ENCODE measurements around the gene IL1B.

IL1B gene

DNA sequence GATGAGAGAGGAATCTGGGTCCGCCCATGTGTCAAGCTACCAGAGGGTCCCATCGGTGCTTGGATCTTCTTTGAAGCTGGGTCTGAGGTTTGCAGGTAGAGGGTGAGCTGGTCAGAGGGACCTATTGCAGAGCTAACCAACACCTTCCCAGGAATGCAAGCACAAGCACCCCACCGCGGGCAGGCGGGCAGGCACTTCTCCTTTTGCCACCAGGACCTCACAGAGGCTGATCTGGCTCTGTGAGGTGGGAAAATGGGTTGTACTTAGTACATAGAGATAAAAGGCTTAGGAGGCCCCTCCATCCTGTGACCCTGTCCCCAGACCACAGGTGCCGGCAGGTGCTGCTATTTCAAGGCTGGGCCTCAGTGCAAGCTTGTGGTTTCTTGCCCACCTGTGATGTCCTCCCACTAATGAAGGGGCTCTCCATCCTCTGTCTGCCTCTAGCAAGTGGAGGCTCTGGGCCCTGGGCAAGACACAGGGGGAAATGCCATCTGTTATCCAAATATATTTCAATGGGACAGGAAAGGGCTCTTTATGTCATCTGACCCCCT lies 43.0 kb upstream of the IL1B start:
- WGBS (ENCODE audit: extremely low coverage, insufficient coverage, insufficient read length): no CpG with 5 or more reads among the region's 6 CpGs
- Histone ChIP-seq H3K27ac (ENCODE audit: low read depth, low read length) (no peak overlapping the region), H2AK5ac (ENCODE audit: low read length) (no peak overlapping the region), H4K8ac (ENCODE audit: low read depth, low read length) (no peak overlapping the region), H4K91ac (ENCODE audit: low read depth, low read length) (no peak overlapping the region), H4K12ac (ENCODE audit: low read depth, low read length) (no peak overlapping the region), H3K9me3 (ENCODE audit: insufficient read depth, low read depth, low read length) (peaks cover 4% of the 10 kb centered on the region), H2BK5ac (ENCODE audit: low read depth, low read length, poor library complexity) (no peak overlapping the region), H3K4me2 (ENCODE audit: low read length) (no peak overlapping the region), H3K14ac (ENCODE audit: low read length) (no peak overlapping the region), H3K27me3 (ENCODE audit: insufficient read depth, low read length) (no peaks in the 10 kb centered on the region), H3K79me2 (ENCODE audit: control insufficient read depth, insufficient read depth, low read length, poor library complexity) (no peaks in the 10 kb centered on the region), H3K4me1 (ENCODE audit: control insufficient read depth in 1 of 2, insufficient read depth in 2 of 2, low read length in 2 of 2) (no peaks in the 10 kb centered on the region), H2BK120ac (ENCODE audit: insufficient read depth, low read length, poor library complexity) (no peak overlapping the region), H3K36me3 (ENCODE audit: control insufficient read depth in 1 of 2, insufficient read depth in 2 of 2, low read length in 2 of 2) (no peaks in the 10 kb centered on the region), H2AFZ (ENCODE audit: insufficient read depth, low read length, poor library complexity) (no peak overlapping the region), H3K9ac (ENCODE audit: low read length) (no peak overlapping the region), H3K4me3 (ENCODE audit: low read depth, low read length) (no peak overlapping the region), H3K18ac (ENCODE audit: low read length) (no peak overlapping the region), H3K79me1 (ENCODE audit: low read length) (no peaks in the 10 kb centered on the region), H2BK12ac (ENCODE audit: low read length) (no peak overlapping the region), H3K23ac (ENCODE audit: low read length) (no peak overlapping the region), H3K4ac (ENCODE audit: low read depth, low read length) (no peak overlapping the region)
- DNase-seq: no peak

DNA sequence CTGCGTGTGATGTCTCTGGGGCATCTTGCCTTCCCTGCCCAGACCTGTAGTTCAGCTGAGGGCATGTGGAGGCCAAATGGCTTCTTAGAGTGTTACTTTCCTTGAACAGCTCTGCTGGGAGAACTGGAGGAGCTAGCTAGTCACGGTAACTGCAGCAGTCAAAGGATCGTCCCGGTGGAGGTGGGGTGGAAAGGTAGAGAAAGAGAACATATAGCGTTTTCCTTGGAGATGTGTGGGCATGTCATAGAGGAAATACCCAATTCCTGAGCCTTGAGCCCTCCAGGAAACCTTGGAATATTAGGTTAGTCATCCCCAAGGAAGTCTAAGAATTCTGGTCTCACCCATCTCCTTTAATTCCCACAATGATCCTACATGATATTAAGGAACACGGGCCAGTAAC lies 40.8 kb upstream of the IL1B start:
- Histone ChIP-seq H3K9ac (ENCODE audit: low read length) (no peak overlapping the region), H3K4me3 (ENCODE audit: low read depth, low read length) (no peak overlapping the region), H3K4me1 (ENCODE audit: control insufficient read depth in 1 of 2, insufficient read depth in 2 of 2, low read length in 2 of 2) (no peaks in the 10 kb centered on the region), H3K79me2 (ENCODE audit: control insufficient read depth, insufficient read depth, low read length, poor library complexity) (no peaks in the 10 kb centered on the region), H3K14ac (ENCODE audit: low read length) (no peak overlapping the region), H3K27me3 (ENCODE audit: insufficient read depth, low read length) (no peaks in the 10 kb centered on the region), H2AK5ac (ENCODE audit: low read length) (no peak overlapping the region), H2BK12ac (ENCODE audit: low read length) (no peak overlapping the region), H3K27ac (ENCODE audit: low read depth, low read length) (no peak overlapping the region), H4K8ac (ENCODE audit: low read depth, low read length) (no peak overlapping the region), H2BK5ac (ENCODE audit: low read depth, low read length, poor library complexity) (no peak overlapping the region), H4K91ac (ENCODE audit: low read depth, low read length) (no peak overlapping the region), H2AFZ (ENCODE audit: insufficient read depth, low read length, poor library complexity) (no peak overlapping the region), H3K4ac (ENCODE audit: low read depth, low read length) (no peak overlapping the region), H3K23ac (ENCODE audit: low read length) (no peak overlapping the region), H3K4me2 (ENCODE audit: low read length) (no peak overlapping the region), H3K79me1 (ENCODE audit: low read length) (no peaks in the 10 kb centered on the region), H4K12ac (ENCODE audit: low read depth, low read length) (no peak overlapping the region), H3K9me3 (ENCODE audit: insufficient read depth, low read depth, low read length) (peaks cover 4% of the 10 kb centered on the region), H3K18ac (ENCODE audit: low read length) (no peak overlapping the region), H3K36me3 (ENCODE audit: control insufficient read depth in 1 of 2, insufficient read depth in 2 of 2, low read length in 2 of 2) (no peaks in the 10 kb centered on the region), H2BK120ac (ENCODE audit: insufficient read depth, low read length, poor library complexity) (no peak overlapping the region)
- no CpG with 5 or more reads among the region's 6 CpGs for WGBS (ENCODE audit: extremely low coverage, insufficient coverage, insufficient read length)
- no peak for DNase-seq

DNA sequence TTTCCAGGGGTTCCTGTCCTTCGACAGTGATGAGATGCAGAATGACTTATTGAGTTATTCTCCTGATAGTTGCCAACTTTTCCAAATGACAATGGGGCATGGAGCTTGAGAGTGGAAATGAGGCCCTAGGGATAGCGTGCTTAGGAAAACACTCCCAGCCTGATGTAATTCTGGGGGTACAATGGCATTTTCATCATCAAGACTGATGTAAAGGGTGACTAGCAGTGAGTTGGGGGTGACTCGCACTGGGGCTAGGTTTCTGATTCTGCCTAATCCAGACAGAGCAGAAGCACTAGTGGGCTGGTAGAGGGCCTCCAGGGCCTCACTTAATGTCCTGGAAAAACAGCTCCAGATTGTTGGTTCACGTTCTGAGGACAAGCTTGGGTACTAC lies 40.4 kb upstream of the IL1B start:
- no CpG with 5 or more reads among the region's 4 CpGs for WGBS (ENCODE audit: extremely low coverage, insufficient coverage, insufficient read length)
- DNase-seq: no peak
- Histone ChIP-seq H4K8ac (ENCODE audit: low read depth, low read length) (no peak overlapping the region), H3K79me1 (ENCODE audit: low read length) (no peaks in the 10 kb centered on the region), H4K12ac (ENCODE audit: low read depth, low read length) (no peak overlapping the region), H3K18ac (ENCODE audit: low read length) (no peak overlapping the region), H3K79me2 (ENCODE audit: control insufficient read depth, insufficient read depth, low read length, poor library complexity) (no peaks in the 10 kb centered on the region), H2BK12ac (ENCODE audit: low read length) (no peak overlapping the region), H3K4me3 (ENCODE audit: low read depth, low read length) (no peak overlapping the region), H3K9me3 (ENCODE audit: insufficient read depth, low read depth, low read length) (peaks cover 4% of the 10 kb centered on the region), H3K27ac (ENCODE audit: low read depth, low read length) (no peak overlapping the region), H3K23ac (ENCODE audit: low read length) (no peak overlapping the region), H2BK5ac (ENCODE audit: low read depth, low read length, poor library complexity) (no peak overlapping the region), H2AFZ (ENCODE audit: insufficient read depth, low read length, poor library complexity) (no peak overlapping the region), H3K9ac (ENCODE audit: low read length) (no peak overlapping the region), H3K4me1 (ENCODE audit: control insufficient read depth in 1 of 2, insufficient read depth in 2 of 2, low read length in 2 of 2) (no peaks in the 10 kb centered on the region), H2AK5ac (ENCODE audit: low read length) (no peak overlapping the region), H3K4me2 (ENCODE audit: low read length) (no peak overlapping the region), H2BK120ac (ENCODE audit: insufficient read depth, low read length, poor library complexity) (no peak overlapping the region), H3K36me3 (ENCODE audit: control insufficient read depth in 1 of 2, insufficient read depth in 2 of 2, low read length in 2 of 2) (no peaks in the 10 kb centered on the region), H3K27me3 (ENCODE audit: insufficient read depth, low read length) (no peaks in the 10 kb centered on the region), H3K4ac (ENCODE audit: low read depth, low read length) (no peak overlapping the region), H4K91ac (ENCODE audit: low read depth, low read length) (no peak overlapping the region), H3K14ac (ENCODE audit: low read length) (no peak overlapping the region)

DNA sequence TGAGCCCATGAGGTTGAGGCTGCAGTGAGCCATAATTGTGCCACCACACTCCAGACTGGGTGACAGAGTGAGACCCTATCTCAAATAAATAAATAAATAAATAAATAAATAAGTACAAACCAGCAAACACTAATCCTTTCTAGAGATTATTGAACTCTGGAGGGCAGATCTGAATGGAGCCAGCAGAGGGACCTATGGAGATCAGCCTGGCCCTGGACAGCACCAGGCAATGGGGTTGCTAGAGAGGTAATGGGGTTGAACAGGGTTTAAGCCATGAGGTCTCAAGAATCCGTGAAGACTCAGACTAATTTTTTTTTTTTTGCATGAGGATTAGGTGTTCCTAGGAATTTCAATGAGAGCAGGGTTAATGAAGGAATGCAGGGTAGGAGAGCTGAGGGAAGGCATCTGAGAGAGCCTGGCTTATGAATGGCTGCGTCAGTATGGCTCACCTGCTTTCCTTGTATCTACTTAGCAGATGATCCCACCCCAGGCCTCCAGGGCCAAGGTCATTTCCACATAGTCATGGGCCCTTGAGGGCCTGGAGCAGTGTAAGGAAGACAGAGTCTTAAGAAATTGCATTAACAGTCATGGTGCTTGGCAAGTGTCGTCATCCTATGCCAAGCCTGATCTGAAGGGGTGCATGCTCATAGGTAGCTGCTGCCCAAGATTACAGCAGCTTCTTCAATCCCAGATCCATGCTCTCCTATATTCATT lies 39.8 kb upstream of the IL1B start:
- Histone ChIP-seq H3K18ac (ENCODE audit: low read length) (no peak overlapping the region), H3K9me3 (ENCODE audit: insufficient read depth, low read depth, low read length) (peaks cover 4% of the 10 kb centered on the region), H4K12ac (ENCODE audit: low read depth, low read length) (no peak overlapping the region), H2AFZ (ENCODE audit: insufficient read depth, low read length, poor library complexity) (no peak overlapping the region), H2AK5ac (ENCODE audit: low read length) (no peak overlapping the region), H4K8ac (ENCODE audit: low read depth, low read length) (no peak overlapping the region), H3K23ac (ENCODE audit: low read length) (no peak overlapping the region), H3K4me1 (ENCODE audit: control insufficient read depth in 1 of 2, insufficient read depth in 2 of 2, low read length in 2 of 2) (no peaks in the 10 kb centered on the region), H3K4me2 (ENCODE audit: low read length) (no peak overlapping the region), H3K4ac (ENCODE audit: low read depth, low read length) (no peak overlapping the region), H3K14ac (ENCODE audit: low read length) (no peak overlapping the region), H3K4me3 (ENCODE audit: low read depth, low read length) (no peak overlapping the region), H3K9ac (ENCODE audit: low read length) (no peak overlapping the region), H3K79me2 (ENCODE audit: control insufficient read depth, insufficient read depth, low read length, poor library complexity) (no peaks in the 10 kb centered on the region), H4K91ac (ENCODE audit: low read depth, low read length) (no peak overlapping the region), H3K27ac (ENCODE audit: low read depth, low read length) (no peak overlapping the region), H2BK12ac (ENCODE audit: low read length) (no peak overlapping the region), H3K36me3 (ENCODE audit: control insufficient read depth in 1 of 2, insufficient read depth in 2 of 2, low read length in 2 of 2) (no peaks in the 10 kb centered on the region), H3K27me3 (ENCODE audit: insufficient read depth, low read length) (no peaks in the 10 kb centered on the region), H2BK120ac (ENCODE audit: insufficient read depth, low read length, poor library complexity) (no peak overlapping the region), H3K79me1 (ENCODE audit: low read length) (no peaks in the 10 kb centered on the region), H2BK5ac (ENCODE audit: low read depth, low read length, poor library complexity) (no peak overlapping the region)
- no CpG with 5 or more reads among the region's 3 CpGs for WGBS (ENCODE audit: extremely low coverage, insufficient coverage, insufficient read length)
- no peak for DNase-seq

Data from trophoblast cell (in vitro differentiated cells and primary cell).